IMR-90 (cell line): ENCODE measurements around the gene NUBP1.

ENCODE experiments used
- CEBPB ChIP-seq: IDR thresholded peaks from 2 replicates; pipeline ENCODE4 v1.6.1; 2012; ENCODE audit warnings: low read depth, low read length, improper control_type of control experiment
- FOS ChIP-seq: fragments of 150-350 bp; IDR thresholded peaks from 2 replicates; pipeline ENCODE4 v1.6.1; 2016; ENCODE audit warnings: low read depth, low read length
- MXI1 ChIP-seq: IDR thresholded peaks from 2 replicates; pipeline ENCODE4 v1.6.1; 2012; ENCODE audit warnings: low read depth, mild to moderate bottlenecking, low read length, moderate library complexity, borderline replicate concordance
- NFE2L2 ChIP-seq: fragments of 150-350 bp; IDR thresholded peaks from 2 replicates; pipeline ENCODE4 v1.6.1; 2016; ENCODE audit warnings: low read depth, mild to moderate bottlenecking, low read length
- POLR2A ChIP-seq: IDR thresholded peaks from 2 replicates; pipeline ENCODE4 v1.6.1; 2012; ENCODE audit warnings: mild to moderate bottlenecking, low read depth, low read length
- RAD21 ChIP-seq: IDR thresholded peaks from 2 replicates; pipeline ENCODE4 v1.6.1; 2012; ENCODE audit warnings: low read length, improper control_type of control experiment
- RCOR1 ChIP-seq: IDR thresholded peaks from 2 replicates; pipeline ENCODE4 v1.6.1; 2012; ENCODE audit warnings: mild to moderate bottlenecking, low read length, improper control_type of control experiment; ENCODE audit not compliant: insufficient replicate concordance
- RFX5 ChIP-seq: IDR thresholded peaks from 2 replicates; pipeline ENCODE4 v1.8.0; 2012; ENCODE audit warnings: low read depth, mild to moderate bottlenecking, low read length, moderate library complexity
- TF ChIP-seq, protein P1 (sequence below): conservative IDR thresholded peaks from 2 replicates; pipeline ENCODE4 v1.5.1; 2012; ENCODE audit warnings: mild to moderate bottlenecking, low read depth, low read length, improper control_type of control experiment
- TF ChIP-seq, protein P2 (sequence below): fragments of 150-350 bp; IDR thresholded peaks from 2 replicates; pipeline ENCODE4 v1.6.1; 2016; ENCODE audit warnings: low read depth, mild to moderate bottlenecking, low read length, moderate library complexity, borderline replicate concordance

DNA sequence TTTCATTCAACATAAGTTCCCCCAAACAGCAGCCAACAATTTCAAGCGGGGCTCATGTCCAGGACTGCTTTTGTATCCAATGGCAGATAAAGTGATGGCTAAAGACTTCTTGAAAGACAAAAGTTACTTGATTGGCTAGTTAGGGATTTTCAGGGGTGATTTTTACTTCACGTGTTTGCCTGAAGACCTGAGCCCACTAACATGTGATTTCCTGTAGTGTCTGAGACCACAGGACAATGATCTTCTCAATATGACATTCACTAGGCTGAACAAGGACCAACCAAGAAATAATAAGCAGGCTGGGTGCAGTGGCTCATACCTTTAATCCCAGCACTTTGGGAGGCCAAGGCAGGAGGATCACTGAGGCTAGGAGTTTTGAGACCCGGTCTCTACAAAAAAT is 64.6 kb downstream of the NUBP1 start:
- TF ChIP-seq CEBPB (no peak), RAD21 (no peak), POLR2A (no peak), MXI1 (no peak), RCOR1 (no peak), FOS (no peak), RFX5 (no peak), NFE2L2 (no peak)
- TF ChIP-seq, protein P1, sequence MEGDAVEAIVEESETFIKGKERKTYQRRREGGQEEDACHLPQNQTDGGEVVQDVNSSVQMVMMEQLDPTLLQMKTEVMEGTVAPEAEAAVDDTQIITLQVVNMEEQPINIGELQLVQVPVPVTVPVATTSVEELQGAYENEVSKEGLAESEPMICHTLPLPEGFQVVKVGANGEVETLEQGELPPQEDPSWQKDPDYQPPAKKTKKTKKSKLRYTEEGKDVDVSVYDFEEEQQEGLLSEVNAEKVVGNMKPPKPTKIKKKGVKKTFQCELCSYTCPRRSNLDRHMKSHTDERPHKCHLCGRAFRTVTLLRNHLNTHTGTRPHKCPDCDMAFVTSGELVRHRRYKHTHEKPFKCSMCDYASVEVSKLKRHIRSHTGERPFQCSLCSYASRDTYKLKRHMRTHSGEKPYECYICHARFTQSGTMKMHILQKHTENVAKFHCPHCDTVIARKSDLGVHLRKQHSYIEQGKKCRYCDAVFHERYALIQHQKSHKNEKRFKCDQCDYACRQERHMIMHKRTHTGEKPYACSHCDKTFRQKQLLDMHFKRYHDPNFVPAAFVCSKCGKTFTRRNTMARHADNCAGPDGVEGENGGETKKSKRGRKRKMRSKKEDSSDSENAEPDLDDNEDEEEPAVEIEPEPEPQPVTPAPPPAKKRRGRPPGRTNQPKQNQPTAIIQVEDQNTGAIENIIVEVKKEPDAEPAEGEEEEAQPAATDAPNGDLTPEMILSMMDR, result no peak
- TF ChIP-seq, protein P2, sequence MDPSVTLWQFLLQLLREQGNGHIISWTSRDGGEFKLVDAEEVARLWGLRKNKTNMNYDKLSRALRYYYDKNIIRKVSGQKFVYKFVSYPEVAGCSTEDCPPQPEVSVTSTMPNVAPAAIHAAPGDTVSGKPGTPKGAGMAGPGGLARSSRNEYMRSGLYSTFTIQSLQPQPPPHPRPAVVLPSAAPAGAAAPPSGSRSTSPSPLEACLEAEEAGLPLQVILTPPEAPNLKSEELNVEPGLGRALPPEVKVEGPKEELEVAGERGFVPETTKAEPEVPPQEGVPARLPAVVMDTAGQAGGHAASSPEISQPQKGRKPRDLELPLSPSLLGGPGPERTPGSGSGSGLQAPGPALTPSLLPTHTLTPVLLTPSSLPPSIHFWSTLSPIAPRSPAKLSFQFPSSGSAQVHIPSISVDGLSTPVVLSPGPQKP, result no peak
